DMS153 treated with DMSO at 0.1 percent for 48 hours (cell line): ENCODE data around the gene LRRC10.
"Not testable (repeated sequence)": the region's sequence is repeated elsewhere in the genome, so short reads cannot be mapped to it uniquely, and the experiment has no call there.

Experiments used
- DNase-seq: peaks from one replicate; lab custom pipeline; 2025; ENCODE audit not compliant: unreplicated experiment; lab: John Stamatoyannopoulos, UW

Gene LRRC10

GRCh38 chr12:69620077-69620476 is 9.4 kb upstream of the LRRC10 start:
- DNase-seq: no peak

GRCh38 chr12:69619050-69619449 is 8.3 kb upstream of the LRRC10 start:
- DNase-seq: no peak

GRCh38 chr12:69616025-69616424 is 5.3 kb upstream of the LRRC10 start:
- DNase-seq: no peak

- DNase-seq: no peak
Observed at GRCh38 chr12:69613351-69613750, 2.6 kb upstream of the LRRC10 start.

GRCh38 chr12:69610126-69610525 is 581 bp downstream of the LRRC10 start:
- DNase-seq: no peak

- no peak for DNase-seq
Observed at GRCh38 chr12:69608114-69608513, 2.6 kb downstream of the LRRC10 start.

- not testable (repeated sequence) for DNase-seq
Observed at GRCh38 chr12:69604275-69604674, 6.4 kb downstream of the LRRC10 start.

- not testable (repeated sequence) for DNase-seq
Observed at GRCh38 chr12:69603556-69603955, 7.2 kb downstream of the LRRC10 start.

- DNase-seq: no peak
Observed at GRCh38 chr12:69602954-69603353, 7.8 kb downstream of the LRRC10 start.

GRCh38 chr12:69601962-69602685 is 8.6 kb downstream of the LRRC10 start:
- DNase-seq: no peak

- no peak for DNase-seq
Observed at GRCh38 chr12:69600804-69601203, 9.9 kb downstream of the LRRC10 start.

- no peak for DNase-seq
Observed at GRCh38 chr12:69598174-69598753, 12.4 kb downstream of the LRRC10 start.

GRCh38 chr12:69595689-69596088 is 15.0 kb downstream of the LRRC10 start:
- DNase-seq: no peak

GRCh38 chr12:69589082-69589481 is 21.6 kb downstream of the LRRC10 start:
- DNase-seq: no peak

- no peak for DNase-seq
Observed at GRCh38 chr12:69588527-69588926, 22.2 kb downstream of the LRRC10 start.

GRCh38 chr12:69585189-69586062 is 25.3 kb downstream of the LRRC10 start, which contains the start of gene CCT2:
Gene CCT2, plus strand, starts transcription at chr12:69585459. Its CDS starts 63 bp downstream, at chr12:69585522.
- peak; percentile 93 for DNase-seq

GRCh38 chr12:69583203-69583602 is 27.5 kb downstream of the LRRC10 start:
- DNase-seq: no peak

- DNase-seq: no peak
Observed at GRCh38 chr12:69580074-69580473, 30.6 kb downstream of the LRRC10 start.

GRCh38 chr12:69579029-69579428 is 31.7 kb downstream of the LRRC10 start:
- DNase-seq: no peak

- no peak for DNase-seq
Observed at GRCh38 chr12:69578283-69578682, 32.4 kb downstream of the LRRC10 start.

GRCh38 chr12:69575346-69575745 is 35.4 kb downstream of the LRRC10 start:
- DNase-seq: no peak
